NCI-H1436 (cell line): ENCODE measurements around the gene CDH23.

Experiments
- DNase-seq: peaks from one replicate; lab custom pipeline; 2025; lab: John Stamatoyannopoulos, UW

CDH23 gene

GRCh38 chr10:71467161-71467560, 70.4 kb downstream of the CDH23 start:
- no peak for DNase-seq

- DNase-seq = no peak
These were observed 71.0 kb downstream of the CDH23 start for GRCh38 chr10:71467569-71468362.

- DNase-seq = no peak
These were observed 71.8 kb downstream of the CDH23 start for GRCh38 chr10:71468363-71469094.

DNA sequence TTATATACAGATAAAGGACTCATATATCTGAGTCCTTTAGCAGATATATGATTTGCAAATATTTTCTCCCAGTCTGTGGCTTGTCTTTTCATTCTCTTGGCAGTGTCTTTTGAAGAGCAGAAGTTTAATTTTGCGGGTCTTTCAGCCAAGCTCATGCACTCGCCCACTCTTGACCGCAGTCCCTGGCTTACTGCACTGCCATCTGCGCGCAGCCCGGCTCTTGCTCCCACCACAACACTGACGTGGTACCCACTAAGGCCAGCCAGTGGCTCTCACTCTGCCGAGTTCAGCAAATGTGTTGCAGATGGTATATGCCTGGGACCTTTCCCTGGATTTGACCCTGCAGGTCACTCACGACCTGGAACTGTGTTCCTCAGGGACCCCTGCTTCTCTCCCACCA, 74.3 kb downstream of the CDH23 start:
- no peak for DNase-seq

DNA sequence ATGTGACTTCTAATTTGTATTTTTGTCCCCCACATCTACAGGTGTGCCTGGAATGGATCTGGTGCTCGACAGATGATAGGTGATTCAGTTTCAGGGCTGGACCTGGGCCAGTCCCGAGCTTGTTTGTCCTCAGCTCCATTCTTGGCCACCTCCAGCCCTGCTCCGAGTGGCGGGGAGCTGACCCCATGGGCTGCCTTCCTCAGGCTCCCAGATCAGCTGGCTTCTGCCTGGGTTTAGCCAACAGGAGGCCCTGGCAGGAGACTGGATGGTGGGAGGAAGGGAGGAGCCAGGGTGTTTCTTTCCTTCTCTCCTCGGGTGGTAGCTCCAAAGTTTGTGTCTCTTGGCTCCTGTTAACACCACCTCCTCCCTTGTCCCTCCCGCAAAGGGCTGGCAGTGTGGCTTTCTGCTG, 75.2 kb downstream of the CDH23 start:
- DNase-seq = no peak

- no peak for DNase-seq
These were observed 75.7 kb downstream of the CDH23 start for GRCh38 chr10:71472466-71472865.

GRCh38 chr10:71472912-71473311, 76.2 kb downstream of the CDH23 start:
- DNase-seq = no peak

- DNase-seq = no peak
These were observed 77.2 kb downstream of the CDH23 start for GRCh38 chr10:71473671-71474599.

- DNase-seq = no peak
These were observed 78.1 kb downstream of the CDH23 start for GRCh38 chr10:71474702-71475242.

DNA sequence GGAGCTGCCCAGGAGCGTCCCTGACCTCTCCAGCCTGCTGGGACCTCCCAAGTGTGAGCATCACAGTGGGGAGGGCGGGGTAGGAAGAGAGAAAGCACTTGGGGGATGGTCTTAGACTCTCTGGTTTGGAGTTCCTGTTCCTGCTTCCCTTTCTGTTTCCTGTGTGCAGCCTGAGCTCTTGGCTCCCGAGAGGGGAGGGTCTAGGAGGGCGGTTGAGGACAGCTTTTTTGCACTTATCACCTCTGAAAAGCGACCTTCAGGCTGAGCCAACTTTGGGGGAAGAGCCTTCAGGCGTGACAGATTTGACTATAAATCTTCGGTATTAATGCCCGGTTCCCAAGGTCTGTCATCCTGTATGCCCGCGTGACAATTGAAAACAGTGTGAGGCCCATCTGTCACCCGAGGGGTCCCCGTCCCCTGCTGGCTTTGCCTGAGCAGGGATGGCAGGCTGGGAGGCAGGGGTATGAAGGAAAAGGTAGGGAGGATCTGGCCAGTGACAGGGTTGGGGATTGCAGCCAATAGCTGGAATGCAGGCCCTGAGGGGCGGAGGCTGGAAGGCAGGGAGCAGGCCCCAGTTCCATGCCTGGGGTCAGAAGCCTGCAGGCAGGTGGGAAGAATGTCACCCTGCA, 78.6 kb downstream of the CDH23 start:
- no peak for DNase-seq

- no peak for DNase-seq
These were observed 79.7 kb downstream of the CDH23 start for GRCh38 chr10:71476228-71477011.

GRCh38 chr10:71478173-71478572, 81.5 kb downstream of the CDH23 start:
- DNase-seq = no peak

DNA sequence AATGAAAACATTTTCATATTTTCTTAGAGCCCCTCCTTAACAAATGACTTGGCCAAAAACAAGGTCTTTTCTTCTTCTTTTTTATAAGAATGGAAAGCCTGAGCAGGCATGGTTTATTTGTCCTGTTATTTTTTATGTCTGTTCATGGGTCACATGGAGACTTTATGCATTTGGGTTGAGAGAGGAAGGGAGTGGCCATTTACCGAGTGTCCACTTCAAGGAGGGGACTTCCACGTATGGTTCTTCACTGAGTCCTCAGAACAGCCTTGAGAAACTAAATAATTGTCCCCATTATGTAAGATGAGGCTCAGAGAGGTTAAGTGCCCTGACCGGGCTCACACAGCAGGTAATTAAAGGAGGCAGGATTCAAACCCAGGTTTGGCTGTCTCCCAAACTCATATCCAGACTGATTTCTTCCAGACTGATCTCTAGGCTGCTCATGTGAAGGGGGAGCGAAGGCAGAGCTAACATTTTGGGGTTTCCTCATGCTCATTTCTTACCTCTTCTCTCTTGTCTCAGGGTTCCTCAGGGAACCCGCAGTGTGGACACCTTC, 82.2 kb downstream of the CDH23 start:
- DNase-seq = no peak

GRCh38 chr10:71479831-71480230, 83.1 kb downstream of the CDH23 start:
- no peak for DNase-seq

GRCh38 chr10:71480662-71481061, 83.9 kb downstream of the CDH23 start:
- no peak for DNase-seq

DNA sequence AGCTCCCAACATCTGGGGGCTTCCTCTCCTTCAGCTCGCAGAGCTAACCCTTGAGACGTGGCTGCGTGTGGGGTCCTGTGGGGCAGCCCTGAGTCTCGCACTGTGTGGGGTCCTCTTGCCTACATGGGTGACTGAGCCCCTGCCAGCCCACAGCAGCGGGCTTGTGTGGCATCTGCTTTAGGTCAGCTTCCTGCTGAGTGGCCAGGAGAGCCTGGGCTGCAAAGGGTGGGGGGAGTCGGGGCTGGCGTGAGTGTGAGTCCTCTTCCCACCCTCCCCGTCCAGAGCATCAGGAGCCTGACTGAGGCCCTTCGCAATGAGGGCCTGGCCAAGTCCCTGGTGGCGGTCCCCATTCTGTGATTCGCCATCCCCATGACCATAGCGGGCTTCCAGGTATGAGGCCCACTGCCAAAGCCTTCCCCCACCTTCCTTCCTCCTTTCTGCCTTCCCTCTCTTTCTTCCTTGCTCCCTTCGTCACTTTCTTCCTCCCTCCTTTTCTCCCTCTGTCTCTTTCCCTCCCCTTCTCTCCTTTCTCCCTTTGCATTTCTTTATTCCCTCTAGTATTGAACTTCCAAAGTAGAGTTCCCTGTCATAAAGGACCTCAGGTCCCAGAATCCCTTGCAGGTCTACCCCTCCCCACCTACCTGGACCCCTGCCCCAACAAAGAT, 85.2 kb downstream of the CDH23 start:
- DNase-seq = no peak

- DNase-seq = no peak
These were observed 85.9 kb downstream of the CDH23 start for GRCh38 chr10:71482620-71483019.

GRCh38 chr10:71483135-71483534, 86.4 kb downstream of the CDH23 start:
- DNase-seq = no peak

GRCh38 chr10:71483885-71484751, 87.4 kb downstream of the CDH23 start:
- DNase-seq = no peak
